ENCODE data around the gene VSIG8. TPM values are rescaled to one million over a fixed set of nuclear protein-coding genes. Genes with fewer than 3 reads are reported as not detected.
"Not testable (repeated sequence)": the region's sequence is repeated elsewhere in the genome, so short reads cannot be mapped to it uniquely, and the experiment has no call there.

The VSIG8 gene, protein sequence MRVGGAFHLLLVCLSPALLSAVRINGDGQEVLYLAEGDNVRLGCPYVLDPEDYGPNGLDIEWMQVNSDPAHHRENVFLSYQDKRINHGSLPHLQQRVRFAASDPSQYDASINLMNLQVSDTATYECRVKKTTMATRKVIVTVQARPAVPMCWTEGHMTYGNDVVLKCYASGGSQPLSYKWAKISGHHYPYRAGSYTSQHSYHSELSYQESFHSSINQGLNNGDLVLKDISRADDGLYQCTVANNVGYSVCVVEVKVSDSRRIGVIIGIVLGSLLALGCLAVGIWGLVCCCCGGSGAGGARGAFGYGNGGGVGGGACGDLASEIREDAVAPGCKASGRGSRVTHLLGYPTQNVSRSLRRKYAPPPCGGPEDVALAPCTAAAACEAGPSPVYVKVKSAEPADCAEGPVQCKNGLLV
- not detected for total RNA-seq (2021; fragmentation: NEBNext Ultra II Directional; extraction: Animal tissue kit (Norgen Biotek cat#: 25700))
- long read RNA-seq, result 0 reads

DNA sequence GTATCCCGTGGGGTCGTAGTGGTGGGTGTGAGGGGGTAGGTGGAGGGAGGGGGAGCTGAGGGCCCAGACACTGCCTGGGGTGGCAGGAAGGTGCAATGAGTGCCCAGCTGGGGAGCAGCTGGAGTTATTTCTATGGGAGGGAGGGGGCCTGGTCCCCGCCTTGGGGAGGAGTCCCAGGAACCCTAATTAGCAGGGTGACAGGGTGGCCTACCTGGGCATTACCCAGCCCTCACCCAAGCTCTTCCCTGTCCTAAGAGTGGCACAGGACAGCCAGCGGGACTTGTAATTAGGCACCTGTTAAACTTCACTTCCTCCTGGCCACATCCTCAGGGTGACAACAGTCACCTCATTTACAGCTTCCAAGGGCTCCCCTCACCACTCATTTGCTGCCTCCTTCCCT is at the start of gene VSIG8:
Gene VSIG8 (minus strand): TSS at position 101 of the 400 bp plus-strand sequence. CDS start 136 bp downstream, outside the sequence.
- H3K27ac Mint-ChIP-seq, result no peak within 1 kb of the TSS
- no peak for DNase-seq
- no peaks in the 10 kb centered on the region; the same call in 1 of the 2 replicates for H3K36me3 Mint-ChIP-seq (ENCODE audit: low read depth)
- TF ChIP-seq, protein P1, sequence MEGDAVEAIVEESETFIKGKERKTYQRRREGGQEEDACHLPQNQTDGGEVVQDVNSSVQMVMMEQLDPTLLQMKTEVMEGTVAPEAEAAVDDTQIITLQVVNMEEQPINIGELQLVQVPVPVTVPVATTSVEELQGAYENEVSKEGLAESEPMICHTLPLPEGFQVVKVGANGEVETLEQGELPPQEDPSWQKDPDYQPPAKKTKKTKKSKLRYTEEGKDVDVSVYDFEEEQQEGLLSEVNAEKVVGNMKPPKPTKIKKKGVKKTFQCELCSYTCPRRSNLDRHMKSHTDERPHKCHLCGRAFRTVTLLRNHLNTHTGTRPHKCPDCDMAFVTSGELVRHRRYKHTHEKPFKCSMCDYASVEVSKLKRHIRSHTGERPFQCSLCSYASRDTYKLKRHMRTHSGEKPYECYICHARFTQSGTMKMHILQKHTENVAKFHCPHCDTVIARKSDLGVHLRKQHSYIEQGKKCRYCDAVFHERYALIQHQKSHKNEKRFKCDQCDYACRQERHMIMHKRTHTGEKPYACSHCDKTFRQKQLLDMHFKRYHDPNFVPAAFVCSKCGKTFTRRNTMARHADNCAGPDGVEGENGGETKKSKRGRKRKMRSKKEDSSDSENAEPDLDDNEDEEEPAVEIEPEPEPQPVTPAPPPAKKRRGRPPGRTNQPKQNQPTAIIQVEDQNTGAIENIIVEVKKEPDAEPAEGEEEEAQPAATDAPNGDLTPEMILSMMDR (IDR thresholded peaks at IDR 0.05), result no peak
- H3K27me3 Mint-ChIP-seq (ENCODE audit: insufficient read depth), result peaks cover 1% of the 10 kb centered on the region
- no peak within 1 kb of the TSS for H3K4me3 Mint-ChIP-seq
- H3K4me1 Mint-ChIP-seq (ENCODE audit: low read depth), result peaks cover 32% of the 10 kb centered on the region
- no peaks in the 10 kb centered on the region for H3K9me3 Mint-ChIP-seq

DNA sequence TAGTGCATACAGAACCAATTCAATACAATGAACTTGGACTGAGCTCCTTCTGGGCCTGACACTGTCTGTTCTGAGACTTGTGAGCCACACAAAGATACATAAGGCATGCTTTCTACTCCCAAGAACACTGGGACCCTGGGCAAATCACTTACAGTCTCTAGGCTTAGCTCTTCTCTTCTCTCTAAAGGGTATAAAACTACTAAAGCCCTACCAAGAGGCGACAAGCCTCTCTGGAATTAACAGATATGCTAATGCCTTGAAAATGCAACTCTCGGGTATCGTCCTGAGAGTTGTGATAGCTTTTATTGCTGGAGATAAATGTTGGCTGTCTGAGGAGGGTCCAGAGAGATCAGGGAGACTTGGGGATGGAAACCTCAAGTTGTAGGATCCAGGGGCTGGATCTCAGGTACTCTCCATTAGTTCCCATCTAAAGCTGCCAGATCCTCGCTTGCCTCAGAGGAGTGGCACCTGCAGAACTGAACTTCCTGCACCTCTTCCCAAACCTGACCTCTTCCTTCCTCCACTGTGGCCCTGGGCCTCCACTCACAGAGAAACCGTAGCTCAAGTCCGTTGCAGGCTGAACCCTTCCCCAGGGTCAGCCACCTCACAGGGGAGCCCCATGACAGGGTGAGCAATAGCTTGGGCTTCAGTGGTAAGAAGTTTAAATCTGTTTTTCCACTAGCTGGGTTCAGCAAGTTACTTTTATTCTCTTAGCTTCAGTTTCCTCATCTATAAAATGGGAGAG is 49.0 kb upstream of the VSIG8 start:
- Mint-ChIP-seq H3K4me3 (no peak overlapping the region), H3K9me3 (no peaks in the 10 kb centered on the region), H3K27ac (peak overlapping the region; percentile 97), H3K36me3 (ENCODE audit: low read depth) (peaks cover 23% of the 10 kb centered on the region), H3K4me1 (ENCODE audit: low read depth) (peaks cover 77% of the 10 kb centered on the region), H3K27me3 (ENCODE audit: insufficient read depth) (peaks cover 8% of the 10 kb centered on the region)
- no peak for DNase-seq
- TF ChIP-seq, protein P1 (IDR thresholded peaks at IDR 0.05), result no peak

DNA sequence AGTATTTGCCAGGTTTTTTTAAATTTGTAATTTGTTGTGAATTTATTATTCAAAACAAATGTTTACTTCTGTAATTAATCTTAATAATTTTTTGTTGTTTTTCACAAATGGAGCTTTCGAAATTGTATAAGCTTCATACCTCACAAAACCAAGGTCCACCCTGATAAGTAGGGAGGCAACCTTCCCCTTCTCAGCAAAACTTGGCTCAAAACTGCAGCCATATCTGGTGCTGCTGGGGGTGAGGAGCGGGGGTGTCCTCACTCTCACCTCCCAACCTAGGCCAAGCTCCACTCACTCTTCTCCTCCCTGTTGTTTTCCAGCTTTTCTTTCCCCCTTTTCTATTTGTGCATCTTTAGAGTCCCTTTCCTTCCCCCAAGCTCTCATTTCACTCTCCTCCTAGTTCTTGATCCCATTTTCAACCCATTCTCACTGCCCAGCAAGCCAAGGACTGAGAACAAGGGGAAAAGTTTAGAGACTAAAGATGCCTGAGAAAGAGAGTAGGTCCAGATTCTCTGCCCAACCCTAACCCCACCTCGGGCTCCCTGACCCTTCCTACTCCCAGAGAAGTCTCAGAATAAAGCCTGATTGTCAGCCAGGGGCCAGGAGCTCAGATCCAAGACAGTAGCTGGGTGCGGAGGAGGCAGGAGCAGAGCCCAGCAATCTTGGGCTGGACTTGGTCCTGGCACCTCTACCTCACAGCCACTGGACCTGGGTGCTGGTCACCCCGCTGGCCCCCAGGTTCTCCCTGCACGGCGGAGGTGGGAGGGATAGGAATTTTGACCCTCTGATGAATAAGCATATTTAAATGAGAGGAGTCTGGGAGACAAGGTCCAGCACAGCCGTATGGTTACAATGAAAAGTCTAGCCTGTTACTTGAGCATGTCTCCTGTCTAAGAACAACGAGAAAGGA is 45.8 kb upstream of the VSIG8 start:
- peaks cover 16% of the 10 kb centered on the region for H3K36me3 Mint-ChIP-seq (ENCODE audit: low read depth)
- DNase-seq, result no peak
- H3K9me3 Mint-ChIP-seq, result peaks cover 6% of the 10 kb centered on the region
- peak overlapping the region; percentile 46 for H3K27ac Mint-ChIP-seq
- H3K27me3 Mint-ChIP-seq (ENCODE audit: insufficient read depth), result peaks cover 3% of the 10 kb centered on the region; the same call in 1 of the 2 replicates
- H3K4me3 Mint-ChIP-seq, result no peak overlapping the region
- peaks cover 45% of the 10 kb centered on the region for H3K4me1 Mint-ChIP-seq (ENCODE audit: low read depth)
- TF ChIP-seq, protein P1 (IDR thresholded peaks at IDR 0.05), result no peak

DNA sequence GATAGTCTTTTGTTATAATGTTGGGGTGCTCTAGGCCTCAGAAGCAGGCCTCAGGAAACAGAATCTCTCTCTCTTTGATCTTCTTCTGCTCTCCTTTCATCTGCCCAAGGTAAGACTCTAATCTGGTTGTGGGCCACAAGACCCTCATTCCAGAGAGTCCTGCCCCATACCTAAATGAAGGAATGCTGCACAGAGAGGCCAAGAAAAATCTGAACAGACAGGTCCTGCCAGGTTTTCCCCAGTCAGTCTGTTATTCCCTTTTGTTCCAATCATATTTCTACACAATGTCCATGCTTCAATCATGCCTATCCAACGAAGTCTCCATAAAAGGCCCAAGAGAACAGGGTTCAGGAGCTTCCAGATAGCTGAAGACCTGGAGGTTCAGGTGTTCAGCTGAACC is 44.5 kb upstream of the VSIG8 start:
- DNase-seq, result no peak
- H3K27ac Mint-ChIP-seq, result no peak overlapping the region
- peaks cover 8% of the 10 kb centered on the region for H3K36me3 Mint-ChIP-seq (ENCODE audit: low read depth)
- peaks cover 32% of the 10 kb centered on the region for H3K4me1 Mint-ChIP-seq (ENCODE audit: low read depth)
- peaks cover 6% of the 10 kb centered on the region for H3K9me3 Mint-ChIP-seq
- H3K27me3 Mint-ChIP-seq (ENCODE audit: insufficient read depth), result peaks cover 3% of the 10 kb centered on the region; the same call in 1 of the 2 replicates
- TF ChIP-seq, protein P1 (IDR thresholded peaks at IDR 0.05), result no peak
- no peak overlapping the region for H3K4me3 Mint-ChIP-seq

DNA sequence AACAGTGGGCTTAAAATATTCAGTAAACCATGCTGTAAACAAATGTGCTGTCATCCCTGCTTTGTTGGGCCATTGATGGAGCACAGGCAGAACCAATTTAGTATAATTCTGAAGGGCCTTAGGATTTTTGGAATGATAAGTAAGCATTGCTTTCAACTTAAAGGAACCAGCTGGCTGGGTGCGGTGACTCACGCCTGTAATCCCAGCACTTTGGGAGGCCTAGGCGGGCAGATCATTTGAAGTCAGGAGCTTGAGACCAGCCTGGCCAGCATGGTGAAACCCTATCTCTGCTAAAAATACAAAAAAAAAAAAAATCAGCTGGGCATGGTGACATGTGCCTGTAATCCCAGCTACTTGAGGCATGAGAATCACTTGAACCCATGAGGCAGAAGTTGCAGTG is 41.6 kb upstream of the VSIG8 start:
- H3K27me3 Mint-ChIP-seq (ENCODE audit: insufficient read depth); H3K9me3 Mint-ChIP-seq; DNase-seq; H3K4me3 Mint-ChIP-seq; H3K27ac Mint-ChIP-seq; H3K36me3 Mint-ChIP-seq (ENCODE audit: low read depth): not testable (repeated sequence)
- H3K4me1 Mint-ChIP-seq (ENCODE audit: low read depth), result peaks cover 13% of the 10 kb centered on the region

All from HFFc6 (cell line).